Measurements from ENCODE around the gene MAST4.

Gene MAST4

GRCh38 chr5:66739021-66739420, 142.8 kb downstream of the MAST4 start:
- CTCF ChIA-PET = no interaction called here
- Histone ChIP-seq H3K4me3 (ENCODE audit: control insufficient read depth in 1 of 7, extremely low read depth in 1 of 7, insufficient read depth in 4 of 7, low read depth in 2 of 7, low read length in 6 of 7) (no peak overlapping the region), H3K27ac (ENCODE audit: insufficient read depth in 1 of 2, low read depth in 1 of 2, low read length in 2 of 2, poor library complexity in 1 of 2, severe bottlenecking in 2 of 2) (no peak overlapping the region), H3K36me3 (ENCODE audit: control insufficient read depth in 4 of 4, insufficient read depth in 4 of 4, low read length in 3 of 4) (no peaks in the 10 kb centered on the region), H3K4me1 (ENCODE audit: control extremely low read depth in 1 of 4, control insufficient read depth in 4 of 4, insufficient read depth in 4 of 4, low read length in 3 of 4) (peaks cover 0 to 8% (median 1%) of the 10 kb centered on the region in 4 experiments), H3K9me3 (ENCODE audit: control extremely low read depth in 1 of 5, control insufficient read depth in 4 of 5, insufficient read depth in 2 of 5, low read depth in 1 of 5, low read length in 4 of 5) (no peaks in the 10 kb centered on the region), H3K27me3 (replicated peaks in 2 of 5; ENCODE audit: control insufficient read depth in 4 of 5, insufficient read depth in 5 of 5, low read length in 4 of 5) (no peaks in the 10 kb centered on the region)
- no peak for DNase-seq
- POLR2A ChIA-PET = interaction anchor here (0.6 kb wide), 1 partner anchor 124 kb away, joined by 6 read pairs; no protein-coding TSS in a partner anchor
- WGBS (ENCODE audit: insufficient coverage) = 27% methylated on average over 2 of the region's 3 CpGs

GRCh38 chr5:66739951-66740350, 143.8 kb downstream of the MAST4 start:
- Histone ChIP-seq H3K4me1 (ENCODE audit: control extremely low read depth in 1 of 4, control insufficient read depth in 4 of 4, insufficient read depth in 4 of 4, low read length in 3 of 4) (peaks cover 0 to 8% (median 1%) of the 10 kb centered on the region in 4 experiments), H3K36me3 (ENCODE audit: control insufficient read depth in 4 of 4, insufficient read depth in 4 of 4, low read length in 3 of 4) (no peaks in the 10 kb centered on the region), H3K9me3 (ENCODE audit: control extremely low read depth in 1 of 5, control insufficient read depth in 4 of 5, insufficient read depth in 2 of 5, low read depth in 1 of 5, low read length in 4 of 5) (peaks cover 0 to 4% (median 0%) of the 10 kb centered on the region in 5 experiments), H3K27ac (ENCODE audit: insufficient read depth in 1 of 2, low read depth in 1 of 2, low read length in 2 of 2, poor library complexity in 1 of 2, severe bottlenecking in 2 of 2) (no peak overlapping the region), H3K27me3 (replicated peaks in 2 of 5; ENCODE audit: control insufficient read depth in 4 of 5, insufficient read depth in 5 of 5, low read length in 4 of 5) (no peaks in the 10 kb centered on the region), H3K4me3 (ENCODE audit: control insufficient read depth in 1 of 7, extremely low read depth in 1 of 7, insufficient read depth in 4 of 7, low read depth in 2 of 7, low read length in 6 of 7) (no peak overlapping the region)
- no peak for DNase-seq
- 96% methylated on average over 3 of the region's 3 CpGs for WGBS (ENCODE audit: insufficient coverage)
- ChIA-PET POLR2A (no interaction called here), CTCF (no interaction called here)

GRCh38 chr5:66741394-66741793, 145.2 kb downstream of the MAST4 start:
- no peak overlapping the region for H3K4me3 ChIP-seq (ENCODE audit: control insufficient read depth in 1 of 7, extremely low read depth in 1 of 7, insufficient read depth in 4 of 7, low read depth in 2 of 7, low read length in 6 of 7)
- H3K36me3 ChIP-seq (ENCODE audit: control insufficient read depth in 4 of 4, insufficient read depth in 4 of 4, low read length in 3 of 4) = no peaks in the 10 kb centered on the region
- CTCF ChIA-PET = interaction anchor here (1.3 to 1.8 kb wide), 3 partner anchors 10 to 33 kb away, joined by 3 to 4 read pairs (median 3); no protein-coding TSS in a partner anchor
- no peak overlapping the region for H3K27ac ChIP-seq (ENCODE audit: insufficient read depth in 1 of 2, low read depth in 1 of 2, low read length in 2 of 2, poor library complexity in 1 of 2, severe bottlenecking in 2 of 2)
- H3K4me1 ChIP-seq (ENCODE audit: control extremely low read depth in 1 of 4, control insufficient read depth in 4 of 4, insufficient read depth in 4 of 4, low read length in 3 of 4) = peaks cover 0 to 8% (median 1%) of the 10 kb centered on the region in 4 experiments
- POLR2A ChIA-PET = no interaction called here
- H3K9me3 ChIP-seq (ENCODE audit: control extremely low read depth in 1 of 5, control insufficient read depth in 4 of 5, insufficient read depth in 2 of 5, low read depth in 1 of 5, low read length in 4 of 5) = peaks cover 0 to 4% (median 0%) of the 10 kb centered on the region in 5 experiments
- H3K27me3 ChIP-seq (replicated peaks in 2 of 5; ENCODE audit: control insufficient read depth in 4 of 5, insufficient read depth in 5 of 5, low read length in 4 of 5) = no peaks in the 10 kb centered on the region
- WGBS (ENCODE audit: insufficient coverage) = 94% methylated on average over 2 of the region's 2 CpGs
- DNase-seq = no peak

- H3K36me3 ChIP-seq (ENCODE audit: control insufficient read depth in 4 of 4, insufficient read depth in 4 of 4, low read length in 3 of 4) = no peaks in the 10 kb centered on the region
- CTCF ChIA-PET = interaction anchor here (1.3 to 1.8 kb wide), 4 partner anchors 11 to 436 kb away, joined by 3 to 10 read pairs (median 4); no protein-coding TSS in a partner anchor
Observed at GRCh38 chr5:66742083-66742895, 146.1 kb downstream of the MAST4 start.

GRCh38 chr5:66742896-66743247, 146.7 kb downstream of the MAST4 start:
- WGBS (ENCODE audit: insufficient coverage) = 10% methylated on average over 5 of the region's 5 CpGs
- no peak overlapping the region for H3K27ac ChIP-seq (ENCODE audit: insufficient read depth in 1 of 2, low read depth in 1 of 2, low read length in 2 of 2, poor library complexity in 1 of 2, severe bottlenecking in 2 of 2)
- CTCF ChIA-PET = interaction anchor here (1.3 to 1.8 kb wide), 3 partner anchors 11 to 436 kb away, joined by 3 to 10 read pairs (median 4); no protein-coding TSS in a partner anchor

More at GRCh38 chr5:66742083-66742895, 146.1 kb downstream of the MAST4 start:
- peaks cover 0 to 4% (median 0%) of the 10 kb centered on the region in 5 experiments for H3K9me3 ChIP-seq (ENCODE audit: control extremely low read depth in 1 of 5, control insufficient read depth in 4 of 5, insufficient read depth in 2 of 5, low read depth in 1 of 5, low read length in 4 of 5)
- peaks cover 0 to 8% (median 1%) of the 10 kb centered on the region in 4 experiments for H3K4me1 ChIP-seq (ENCODE audit: control extremely low read depth in 1 of 4, control insufficient read depth in 4 of 4, insufficient read depth in 4 of 4, low read length in 3 of 4)
- POLR2A ChIA-PET = no interaction called here
- H3K27me3 ChIP-seq (replicated peaks in 2 of 5; ENCODE audit: control insufficient read depth in 4 of 5, insufficient read depth in 5 of 5, low read length in 4 of 5) = no peaks in the 10 kb centered on the region
- H3K27ac ChIP-seq (ENCODE audit: insufficient read depth in 1 of 2, low read depth in 1 of 2, low read length in 2 of 2, poor library complexity in 1 of 2, severe bottlenecking in 2 of 2) = no peak overlapping the region
- DNase-seq = peak in 2 of 3 donors; percentile 15 to 21
- WGBS (ENCODE audit: insufficient coverage) = 97% methylated on average over 13 of the region's 15 CpGs
- H3K4me3 ChIP-seq (ENCODE audit: control insufficient read depth in 1 of 7, extremely low read depth in 1 of 7, insufficient read depth in 4 of 7, low read depth in 2 of 7, low read length in 6 of 7) = no peak overlapping the region

GRCh38 chr5:66743344-66743743, 147.2 kb downstream of the MAST4 start:
- POLR2A ChIA-PET = no interaction called here
- CTCF ChIA-PET = interaction anchor here (1.8 kb wide), 2 partner anchors 12 to 437 kb away, joined by 4 to 10 read pairs; no protein-coding TSS in a partner anchor
- WGBS (ENCODE audit: insufficient coverage) = 100% methylated on average over 4 of the region's 6 CpGs

More at GRCh38 chr5:66742896-66743247, 146.7 kb downstream of the MAST4 start:
- no peak overlapping the region for H3K4me3 ChIP-seq (ENCODE audit: control insufficient read depth in 1 of 7, extremely low read depth in 1 of 7, insufficient read depth in 4 of 7, low read depth in 2 of 7, low read length in 6 of 7)
- no peak for DNase-seq
- no peaks in the 10 kb centered on the region for H3K36me3 ChIP-seq (ENCODE audit: control insufficient read depth in 4 of 4, insufficient read depth in 4 of 4, low read length in 3 of 4)
- POLR2A ChIA-PET = no interaction called here
- H3K4me1 ChIP-seq (ENCODE audit: control extremely low read depth in 1 of 4, control insufficient read depth in 4 of 4, insufficient read depth in 4 of 4, low read length in 3 of 4) = peaks cover 0 to 8% (median 1%) of the 10 kb centered on the region in 4 experiments
- peaks cover 0 to 4% (median 0%) of the 10 kb centered on the region in 5 experiments for H3K9me3 ChIP-seq (ENCODE audit: control extremely low read depth in 1 of 5, control insufficient read depth in 4 of 5, insufficient read depth in 2 of 5, low read depth in 1 of 5, low read length in 4 of 5)
- no peaks in the 10 kb centered on the region for H3K27me3 ChIP-seq (replicated peaks in 2 of 5; ENCODE audit: control insufficient read depth in 4 of 5, insufficient read depth in 5 of 5, low read length in 4 of 5)

GRCh38 chr5:66744040-66744439, 147.8 kb downstream of the MAST4 start:
- POLR2A ChIA-PET = no interaction called here
- CTCF ChIA-PET = interaction anchor here (1.2 to 1.7 kb wide), 2 partner anchors 16 to 437 kb away, joined by 3 to 5 read pairs; no protein-coding TSS in a partner anchor
- Histone ChIP-seq H3K4me3 (ENCODE audit: control insufficient read depth in 1 of 7, extremely low read depth in 1 of 7, insufficient read depth in 4 of 7, low read depth in 2 of 7, low read length in 6 of 7) (no peak overlapping the region), H3K36me3 (ENCODE audit: control insufficient read depth in 4 of 4, insufficient read depth in 4 of 4, low read length in 3 of 4) (no peaks in the 10 kb centered on the region), H3K4me1 (ENCODE audit: control extremely low read depth in 1 of 4, control insufficient read depth in 4 of 4, insufficient read depth in 4 of 4, low read length in 3 of 4) (peaks cover 0 to 8% (median 1%) of the 10 kb centered on the region in 4 experiments), H3K9me3 (ENCODE audit: control extremely low read depth in 1 of 5, control insufficient read depth in 4 of 5, insufficient read depth in 2 of 5, low read depth in 1 of 5, low read length in 4 of 5) (peaks cover 0 to 4% (median 0%) of the 10 kb centered on the region in 5 experiments), H3K27ac (ENCODE audit: insufficient read depth in 1 of 2, low read depth in 1 of 2, low read length in 2 of 2, poor library complexity in 1 of 2, severe bottlenecking in 2 of 2) (no peak overlapping the region), H3K27me3 (replicated peaks in 2 of 5; ENCODE audit: control insufficient read depth in 4 of 5, insufficient read depth in 5 of 5, low read length in 4 of 5) (no peaks in the 10 kb centered on the region)
- 93% methylated on average over 3 of the region's 4 CpGs for WGBS (ENCODE audit: insufficient coverage)
- peak in 2 of 3 donors; percentile 31 to 49 for DNase-seq

More at GRCh38 chr5:66743344-66743743, 147.2 kb downstream of the MAST4 start:
- Histone ChIP-seq H3K36me3 (ENCODE audit: control insufficient read depth in 4 of 4, insufficient read depth in 4 of 4, low read length in 3 of 4) (no peaks in the 10 kb centered on the region), H3K4me3 (ENCODE audit: control insufficient read depth in 1 of 7, extremely low read depth in 1 of 7, insufficient read depth in 4 of 7, low read depth in 2 of 7, low read length in 6 of 7) (no peak overlapping the region), H3K27me3 (replicated peaks in 2 of 5; ENCODE audit: control insufficient read depth in 4 of 5, insufficient read depth in 5 of 5, low read length in 4 of 5) (no peaks in the 10 kb centered on the region), H3K9me3 (ENCODE audit: control extremely low read depth in 1 of 5, control insufficient read depth in 4 of 5, insufficient read depth in 2 of 5, low read depth in 1 of 5, low read length in 4 of 5) (peaks cover 0 to 4% (median 0%) of the 10 kb centered on the region in 5 experiments), H3K4me1 (ENCODE audit: control extremely low read depth in 1 of 4, control insufficient read depth in 4 of 4, insufficient read depth in 4 of 4, low read length in 3 of 4) (peaks cover 0 to 8% (median 1%) of the 10 kb centered on the region in 4 experiments), H3K27ac (ENCODE audit: insufficient read depth in 1 of 2, low read depth in 1 of 2, low read length in 2 of 2, poor library complexity in 1 of 2, severe bottlenecking in 2 of 2) (no peak overlapping the region)
- no peak for DNase-seq
